ENCODE measurements around the gene TMEM258. TPM values are rescaled to one million over a fixed set of nuclear protein-coding genes. Genes with fewer than 3 reads are reported as not detected.

TMEM258 gene
- total and polyA plus RNA-seq, 2 donors (not counting 3 experiments of a cell fraction or from before 2014, with no cell fraction given) = 140 to 534 TPM

- H3K27ac ChIP-seq (ENCODE audit: insufficient read depth, low read depth, low read length) = peak within 1 kb of the TSS; percentile 86
- H3K79me2 ChIP-seq (ENCODE audit: control insufficient read depth, insufficient read depth, low read length) = peaks cover 48% of the 10 kb centered on the region
- no TSS peak for BruUV-seq (replicated peaks)
- H3K4me3 ChIP-seq (replicated peaks in 1 of 3; ENCODE audit: insufficient read depth in 1 of 3, low read depth in 1 of 3, low read length in 3 of 3) = peak within 1 kb of the TSS; percentile 69 to 93 (median 76)
- peaks cover 4% of the 10 kb centered on the region for H4K20me1 ChIP-seq (replicated peaks; ENCODE audit: control insufficient read depth, extremely low read depth, insufficient read depth, low read length)
- H2AFZ ChIP-seq (ENCODE audit: low read depth, low read length) = peak within 1 kb of the TSS; percentile 15
- ChIA-PET POLR2A (interaction anchor here (4.3 kb wide), 1 partner anchor 11 kb away, joined by 36 read pairs; the partner anchor contains the start of gene FADS1), CTCF (interaction anchor here (1.0 to 3.6 kb wide), 9 partner anchors 8 to 280 kb away, joined by 3 to 50 read pairs (median 4); partner anchors contain the start of gene FADS1)
- peak within 1 kb of the TSS; percentile 77 for H3K4me2 ChIP-seq (ENCODE audit: insufficient read depth, low read length)
- peak within 1 kb of the TSS; percentile 90 for H3K9ac ChIP-seq (replicated peaks; ENCODE audit: extremely low read depth, insufficient read depth, low read length)
- peaks cover 40% of the 10 kb centered on the region for H3K4me1 ChIP-seq (ENCODE audit: control insufficient read depth, extremely low read depth, insufficient read depth, low read length)
- intact Hi-C loops (cut with micrococcal nuclease) (loop anchor here (1.0 kb wide), 2 partner anchors 10 to 35 kb away; partner anchors contain the start of genes FADS1, FEN1 and TMEM258), dilution Hi-C loops (cut with MboI; ENCODE audit: extremely low pct_ligation_motif_present, low sequenced_read_pairs) (no loop called here)
- peaks cover 0 to 2% of the 10 kb centered on the region in 2 experiments for H3K36me3 ChIP-seq (ENCODE audit: control insufficient read depth in 2 of 2, extremely low read depth in 1 of 2, insufficient read depth in 2 of 2, low read length in 2 of 2)
- TF ChIP-seq GATA2 (IDR thresholded peaks at IDR 0.05; ENCODE audit: insufficient read depth, insufficient read length, low read depth, low read length) (peak; percentile 11), POLR2A (IDR thresholded peaks at IDR 0.05; ENCODE audit: low read depth, low read length) (no peak), FOS (IDR thresholded peaks at IDR 0.05; ENCODE audit: borderline replicate concordance, insufficient read depth, low read length) (no peak), MYC (IDR thresholded peaks at IDR 0.05; ENCODE audit: low read depth, low read length) (peak; percentile 65), POLR2AphosphoS5 (IDR thresholded peaks at IDR 0.05; ENCODE audit: insufficient read depth, low read depth, low read length) (peak; percentile 82), JUN (IDR thresholded peaks at IDR 0.05; ENCODE audit: borderline replicate concordance, insufficient read depth, insufficient read length, low read depth) (no peak), CTCF (IDR thresholded peaks at IDR 0.05; ENCODE audit: extremely low read depth in 1 of 2, insufficient read depth in 1 of 2, low read depth in 1 of 2, low read length in 2 of 2) (peak; percentile 12 to 28), MAX (IDR thresholded peaks at IDR 0.05; ENCODE audit: insufficient read depth, insufficient read length) (peak; percentile 52), EZH2 (IDR thresholded peaks at IDR 0.05; ENCODE audit: borderline replicate concordance, low read depth, low read length, severe bottlenecking) (no peak)
- H3K9me1 ChIP-seq (replicated peaks; ENCODE audit: control insufficient read depth, extremely low read depth, insufficient read depth, low read length) = no peaks in the 10 kb centered on the region
- FAIRE-seq = peak; percentile 98
- H3K27me3 ChIP-seq (ENCODE audit: control insufficient read depth in 2 of 2, insufficient read depth in 2 of 2, low read length in 2 of 2) = no peaks in the 10 kb centered on the region
- peak; percentile 93 for DNase-seq (ENCODE audit: low read depth, low spot score)
- no peaks in the 10 kb centered on the region for H3K9me3 ChIP-seq (replicated peaks; ENCODE audit: control insufficient read depth, insufficient read depth, low read length)
Observed at GRCh38 chr11:61827571-61828378, 35.4 kb upstream of the TMEM258 start, which contains the start of gene FADS2. FADS2 (plus strand) TSS chr11:61828300; CDS start chr11:61828391, 91 bp downstream.
